ENCODE measurements around the gene LPCAT1. TPM values are rescaled to one million over a fixed set of nuclear protein-coding genes. Genes with fewer than 3 reads are reported as not detected.

LPCAT1 gene
- total and polyA plus RNA-seq, 3 donors from 2014 or later = 21.1 to 27.1 (median 23.9) TPM

DNA sequence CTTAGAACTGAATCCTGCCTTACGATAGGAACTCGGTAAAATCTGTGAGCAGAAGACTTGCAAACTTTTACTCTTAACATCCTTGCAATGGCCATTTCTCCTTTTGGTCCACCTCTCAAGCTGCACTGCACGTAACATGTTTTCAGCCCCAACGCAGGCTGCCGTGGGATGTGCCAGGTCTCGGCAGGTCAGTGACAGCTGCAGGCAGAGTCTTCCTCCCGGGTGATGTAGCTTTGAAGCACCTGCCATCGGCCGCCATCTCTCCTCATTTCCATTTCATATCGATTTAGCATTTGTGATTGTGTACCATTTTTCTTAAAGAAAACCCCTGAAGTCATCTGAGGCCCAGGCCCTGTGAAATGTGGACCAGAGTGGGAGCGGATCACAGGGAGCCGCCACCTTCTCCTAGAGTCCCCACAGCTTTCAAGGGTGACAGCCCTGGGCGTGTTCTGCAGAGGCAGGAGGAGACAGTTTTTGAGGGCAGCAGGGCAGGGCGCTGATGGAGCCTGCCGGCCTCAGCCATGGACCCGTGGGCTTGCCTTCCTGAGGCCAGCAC is 25.8 kb upstream of the LPCAT1 start:
- 78 to 91% methylated on average over 16 of the region's 16 CpGs for WGBS, 2 donors
- Histone ChIP-seq H3K36me3 (ENCODE audit: low read depth, missing control alignments) (no peaks in the 10 kb centered on the region), H3K4me1 (no peaks in the 10 kb centered on the region), H3K27ac (no peak overlapping the region), H3K4me3 (no peak overlapping the region), H3K27me3 (no peaks in the 10 kb centered on the region), H3K9me3 (no peaks in the 10 kb centered on the region)
- intact Hi-C loops (cut with DNase I; ENCODE audit: low total_unique reads) = no loop called here
- peak; percentile 10 for DNase-seq
- TF ChIP-seq POLR2A (IDR thresholded peaks at IDR 0.05) = no peak
- no peak for TF ChIP-seq CTCF (IDR thresholded peaks at IDR 0.05)

DNA sequence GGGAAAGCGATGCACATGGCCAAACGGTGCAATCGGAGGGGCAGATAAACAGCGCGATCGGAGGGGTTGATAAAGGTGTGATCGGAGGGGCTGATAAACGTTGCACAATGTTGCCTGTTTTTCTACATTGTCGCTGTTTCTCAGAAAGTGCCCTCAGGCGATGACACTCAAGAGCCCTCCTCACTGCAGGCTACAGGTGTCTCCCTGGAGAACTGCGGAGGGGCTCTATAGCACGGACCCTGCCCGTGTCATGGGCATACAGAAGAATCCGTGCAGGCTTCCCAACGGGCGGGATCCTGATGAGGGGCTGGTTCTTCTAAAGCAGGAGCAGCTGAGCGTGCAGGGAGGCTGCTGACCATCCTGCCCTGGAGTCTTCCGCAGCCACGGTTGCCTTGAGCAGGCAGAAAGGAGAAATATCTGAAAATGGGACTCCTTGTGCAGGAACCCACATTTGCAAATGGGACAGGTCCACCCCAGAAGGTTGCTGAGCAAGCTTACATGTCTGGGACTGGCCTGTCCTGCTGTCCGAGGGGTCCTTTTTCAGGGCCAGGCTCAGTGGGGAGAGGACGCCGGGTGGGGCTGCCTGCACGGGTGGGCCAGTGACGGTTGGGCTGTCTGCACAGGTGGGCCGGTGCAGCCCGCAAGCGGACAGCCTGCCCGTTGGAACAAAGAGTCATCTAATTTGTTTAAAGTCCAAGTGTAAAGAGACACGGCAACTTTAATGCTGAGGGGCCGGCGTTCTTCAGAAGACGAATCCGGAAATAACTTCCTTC is 25.1 kb upstream of the LPCAT1 start:
- H3K36me3 ChIP-seq (ENCODE audit: low read depth, missing control alignments) = no peaks in the 10 kb centered on the region
- H3K4me1 ChIP-seq = no peaks in the 10 kb centered on the region
- intact Hi-C loops (cut with DNase I; ENCODE audit: low total_unique reads) = no loop called here
- DNase-seq = peak; percentile 10
- no peaks in the 10 kb centered on the region for H3K9me3 ChIP-seq
- 89 to 90% methylated on average over 29 to 33 of the region's 33 CpGs for WGBS, 2 donors
- H3K4me3 ChIP-seq = no peak overlapping the region
- TF ChIP-seq CTCF (IDR thresholded peaks at IDR 0.05) (no peak), POLR2A (IDR thresholded peaks at IDR 0.05) (no peak)
- no peaks in the 10 kb centered on the region for H3K27me3 ChIP-seq
- no peak overlapping the region for H3K27ac ChIP-seq

DNA sequence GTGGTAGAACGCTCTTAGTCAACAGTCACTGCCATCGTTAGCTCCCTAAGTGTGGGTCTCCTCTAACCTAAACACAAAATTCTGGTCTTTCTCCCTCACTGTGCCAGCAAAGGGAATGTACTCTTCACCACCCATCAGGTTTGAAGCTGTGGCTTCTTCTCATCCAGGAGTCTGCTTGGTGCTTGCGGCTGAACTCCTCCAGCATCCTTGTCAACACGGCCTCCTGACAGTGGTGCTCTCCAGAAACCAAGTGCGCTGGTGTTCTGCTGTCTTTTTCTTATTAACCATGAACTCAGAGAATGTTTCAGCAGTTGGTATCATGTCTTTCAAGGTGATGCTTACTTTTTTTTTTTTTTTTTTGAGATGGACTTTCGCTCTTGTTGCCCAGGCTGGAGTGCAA is 23.9 kb upstream of the LPCAT1 start:
- no peak overlapping the region for H3K27ac ChIP-seq
- WGBS, 2 donors = 96 to 99% methylated on average over 6 of the region's 6 CpGs
- H3K4me1 ChIP-seq = no peaks in the 10 kb centered on the region
- H3K9me3 ChIP-seq = no peaks in the 10 kb centered on the region
- TF ChIP-seq CTCF (IDR thresholded peaks at IDR 0.05) (no peak), POLR2A (IDR thresholded peaks at IDR 0.05) (no peak)
- intact Hi-C loops (cut with DNase I; ENCODE audit: low total_unique reads) = no loop called here
- DNase-seq = peak; percentile 6
- H3K27me3 ChIP-seq = no peaks in the 10 kb centered on the region
- no peaks in the 10 kb centered on the region for H3K36me3 ChIP-seq (ENCODE audit: low read depth, missing control alignments)
- H3K4me3 ChIP-seq = no peak overlapping the region

- Histone ChIP-seq H3K27ac (no peak overlapping the region), H3K36me3 (ENCODE audit: low read depth, missing control alignments) (no peaks in the 10 kb centered on the region), H3K4me1 (no peaks in the 10 kb centered on the region), H3K27me3 (no peaks in the 10 kb centered on the region), H3K4me3 (no peak overlapping the region), H3K9me3 (no peaks in the 10 kb centered on the region)
- WGBS, 2 donors = 89 to 94% methylated on average over 11 of the region's 11 CpGs
- intact Hi-C loops (cut with DNase I; ENCODE audit: low total_unique reads) = no loop called here
- DNase-seq = peak; percentile 3
- TF ChIP-seq CTCF (IDR thresholded peaks at IDR 0.05) (no peak), POLR2A (IDR thresholded peaks at IDR 0.05) (no peak)
These were observed 23.5 kb upstream of the LPCAT1 start for GRCh38 chr5:1547236-1547635.

- no peak overlapping the region for H3K4me3 ChIP-seq
- no peaks in the 10 kb centered on the region for H3K36me3 ChIP-seq (ENCODE audit: low read depth, missing control alignments)
- DNase-seq = peak; percentile 12
- intact Hi-C loops (cut with DNase I; ENCODE audit: low total_unique reads) = no loop called here
- no peak for TF ChIP-seq POLR2A (IDR thresholded peaks at IDR 0.05)
- TF ChIP-seq CTCF (IDR thresholded peaks at IDR 0.05) = no peak
- no peak overlapping the region for H3K27ac ChIP-seq
- H3K27me3 ChIP-seq = no peaks in the 10 kb centered on the region
- 87 to 90% methylated on average over 18 of the region's 18 CpGs for WGBS, 2 donors
- no peaks in the 10 kb centered on the region for H3K4me1 ChIP-seq
- no peaks in the 10 kb centered on the region for H3K9me3 ChIP-seq
These were observed 22.8 kb upstream of the LPCAT1 start for GRCh38 chr5:1546556-1546955.

All from testis (tissue), 3 donors.